Hippocampal formation (tissue), 2 donors: ENCODE data around the gene MEG3.
A peak's percentile ranks its signal among the peaks of the same experiment; 100 is the strongest.

Experiments
- DNase-seq, 2 donors: peaks; one replicate each; lab custom pipeline; 2025; lab: John Stamatoyannopoulos, UW

MEG3 gene

GRCh38 chr14:100832311-100832960 lies 6.5 kb downstream of the MEG3 start:
- no peak for DNase-seq

DNA sequence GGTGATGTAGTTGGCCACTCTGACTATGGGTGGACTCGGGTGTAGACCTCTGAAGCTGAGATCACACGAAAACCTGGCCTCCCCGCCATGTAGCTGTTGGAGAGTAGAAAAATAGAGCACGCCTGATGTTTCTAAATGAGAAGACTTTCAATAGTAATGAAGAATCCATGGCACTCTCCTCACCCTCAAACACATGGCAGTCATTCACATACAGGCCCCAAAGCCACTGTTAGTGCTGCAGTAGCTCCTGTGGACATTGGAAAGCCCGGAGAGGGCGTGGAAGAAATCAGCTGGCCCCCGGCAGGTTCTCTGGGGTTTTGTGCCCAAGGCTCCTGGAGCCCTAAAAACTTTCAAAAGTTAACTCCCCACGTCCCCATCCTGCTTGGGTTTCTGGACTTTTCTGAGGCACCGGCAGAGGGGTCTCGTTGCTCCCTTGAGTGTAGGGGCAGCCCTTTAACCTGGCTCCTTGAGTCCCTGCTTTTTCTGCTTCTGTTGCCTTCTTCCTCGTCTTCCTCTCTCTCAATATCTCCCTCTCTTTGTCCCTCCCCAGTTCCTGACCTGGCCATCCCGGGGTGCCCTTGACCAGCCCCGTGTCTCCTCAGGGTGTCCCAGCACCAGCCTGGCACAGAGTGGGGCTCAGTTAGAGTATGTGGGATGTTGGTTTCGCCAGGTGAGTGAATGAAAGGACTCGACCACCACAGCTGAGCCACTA lies 8.3 kb downstream of the MEG3 start:
- no peak for DNase-seq

DNA sequence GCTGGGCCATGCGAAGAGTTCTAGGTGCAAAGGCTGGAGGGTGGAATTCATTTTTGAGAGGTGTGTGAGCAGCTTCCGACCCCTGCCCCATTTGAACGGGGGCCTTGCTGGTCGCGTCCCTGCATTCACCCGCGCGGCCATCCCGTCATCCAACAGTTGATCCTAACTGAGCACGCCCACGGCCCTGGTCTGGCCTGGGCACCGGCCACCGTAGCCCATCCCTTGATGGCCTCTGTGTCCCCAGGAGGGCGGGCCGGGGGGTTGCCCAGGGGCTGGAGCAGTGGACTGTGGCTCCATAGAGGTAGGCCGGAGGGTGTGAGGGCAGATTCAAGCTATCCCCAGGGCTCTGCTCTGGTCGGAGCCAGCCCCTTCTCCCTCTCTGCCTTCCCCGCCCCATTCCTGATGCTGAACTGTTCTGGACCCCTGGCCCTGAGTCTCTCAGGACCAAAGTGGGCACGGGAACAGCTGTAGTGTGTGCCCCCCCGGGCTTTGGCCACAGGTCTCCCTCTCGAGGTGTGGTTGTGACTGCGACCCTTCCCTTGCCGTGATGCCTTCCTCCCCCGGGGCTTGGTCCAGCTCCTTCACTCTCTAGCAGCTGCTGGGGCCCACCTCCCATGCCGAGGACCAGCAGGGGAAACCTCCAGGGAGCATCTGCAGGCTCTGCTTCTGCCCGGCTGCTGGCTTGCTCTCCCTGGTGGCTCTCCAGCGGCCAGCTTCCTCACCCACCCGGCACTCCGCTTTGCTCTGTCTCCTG lies 9.1 kb downstream of the MEG3 start:
- no peak for DNase-seq

DNA sequence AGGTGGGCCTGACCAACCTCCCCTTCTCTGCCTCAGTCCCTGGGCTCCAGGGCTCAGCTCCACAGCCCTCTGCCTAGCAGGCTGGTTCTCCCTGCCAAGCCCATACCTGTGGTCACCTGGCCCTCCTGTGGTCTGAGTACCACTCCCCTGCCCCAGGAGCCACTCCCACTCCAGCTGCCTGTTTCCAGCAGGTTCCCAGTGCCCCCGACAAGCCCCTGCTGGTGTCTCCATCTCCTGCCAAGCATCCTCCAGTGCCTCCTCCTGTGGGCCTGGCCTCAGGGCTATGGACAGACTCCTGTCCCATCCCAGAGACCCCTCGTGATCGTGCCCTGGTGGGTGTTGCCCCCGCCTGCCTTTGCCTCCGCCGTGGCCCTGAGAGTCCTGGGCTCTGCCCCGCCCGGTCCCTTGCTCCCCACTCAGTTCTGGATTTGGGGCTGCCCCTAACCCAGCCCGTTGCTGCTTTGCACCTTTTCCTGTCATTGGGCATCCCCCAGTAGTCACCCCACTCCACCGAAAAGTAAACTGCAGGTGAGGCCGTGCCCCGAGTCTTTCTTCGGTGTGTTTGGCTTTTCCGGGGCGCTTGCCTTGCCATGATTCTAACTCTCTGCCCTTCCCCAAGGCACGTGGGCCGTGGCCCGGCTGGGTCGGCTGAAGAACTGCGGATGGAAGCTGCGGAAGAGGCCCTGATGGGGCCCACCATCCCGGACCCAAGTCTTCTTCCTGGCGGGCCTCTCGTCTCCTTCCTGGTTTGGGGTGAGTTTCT lies 9.8 kb downstream of the MEG3 start:
- no peak for DNase-seq

DNA sequence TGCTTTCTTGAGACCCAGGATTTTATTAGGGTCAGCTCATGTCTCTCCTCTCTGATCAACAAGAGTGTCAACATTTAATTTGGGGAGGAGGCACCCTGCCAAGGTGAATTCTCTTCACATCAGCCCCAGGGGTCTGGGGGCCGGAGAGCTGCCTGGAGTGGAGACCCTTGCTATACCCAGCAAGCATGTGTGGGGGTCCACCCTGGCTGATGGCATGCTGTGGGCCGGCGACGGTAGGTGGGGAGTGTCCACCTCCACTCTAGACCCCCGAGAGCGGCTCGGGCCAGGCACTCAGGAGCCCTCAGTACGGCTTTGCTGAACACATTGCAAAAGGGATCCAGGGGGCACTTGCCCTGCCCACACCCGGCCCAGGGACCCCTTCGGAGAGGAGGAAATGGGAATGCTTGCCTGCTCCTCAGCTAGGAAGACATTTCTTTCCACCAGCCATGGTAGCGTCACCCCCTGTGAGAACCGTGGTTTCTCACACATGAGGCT lies 10.4 kb downstream of the MEG3 start:
- DNase-seq, result no peak

GRCh38 chr14:100836941-100837804 lies 11.3 kb downstream of the MEG3 start:
- DNase-seq, result no peak

- no peak for DNase-seq
Observed at GRCh38 chr14:100837805-100838350, 12.0 kb downstream of the MEG3 start.

DNA sequence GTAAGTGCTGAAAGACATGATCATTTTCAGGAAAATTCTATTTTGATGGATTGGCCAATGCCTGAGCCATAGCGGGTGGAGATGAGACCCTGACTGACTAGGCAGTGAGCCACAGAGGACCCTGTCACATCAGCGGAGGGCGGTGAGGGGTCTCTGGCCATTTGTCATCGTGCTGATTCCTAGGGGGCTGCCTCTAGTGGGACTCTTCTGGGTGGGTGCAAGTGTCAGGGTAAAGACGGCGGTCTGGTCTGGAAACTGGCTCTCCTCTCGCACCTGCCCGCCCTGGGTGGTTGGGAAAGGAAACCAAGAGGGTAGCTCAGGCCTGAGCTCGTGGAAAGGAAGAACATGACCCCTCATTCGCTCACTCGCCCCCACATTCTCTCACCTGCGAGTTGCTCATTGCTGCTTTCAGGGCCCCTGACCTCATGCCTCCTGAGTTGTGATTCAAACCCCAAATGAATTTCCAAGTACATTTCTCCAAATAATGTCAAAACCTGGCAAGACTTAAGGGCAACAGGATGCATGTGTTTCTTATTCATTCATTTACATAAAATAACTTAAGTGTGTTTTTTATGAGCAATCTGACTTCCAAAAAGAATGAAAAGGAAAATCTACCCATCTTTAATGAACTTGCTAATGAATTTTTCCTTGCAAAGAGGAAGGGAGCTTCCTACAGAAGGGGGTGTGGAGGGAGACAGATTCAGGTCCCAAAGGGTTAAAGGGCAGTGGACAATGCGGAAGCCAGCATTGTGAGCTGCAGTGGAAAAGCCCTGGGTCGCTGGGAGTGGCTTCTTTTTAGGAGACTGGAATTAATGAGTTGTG lies 12.8 kb downstream of the MEG3 start:
- DNase-seq, result no peak

GRCh38 chr14:100839315-100839585 lies 13.3 kb downstream of the MEG3 start:
- DNase-seq, result no peak

- no peak for DNase-seq
Observed at GRCh38 chr14:100839681-100840111, 13.8 kb downstream of the MEG3 start.

DNA sequence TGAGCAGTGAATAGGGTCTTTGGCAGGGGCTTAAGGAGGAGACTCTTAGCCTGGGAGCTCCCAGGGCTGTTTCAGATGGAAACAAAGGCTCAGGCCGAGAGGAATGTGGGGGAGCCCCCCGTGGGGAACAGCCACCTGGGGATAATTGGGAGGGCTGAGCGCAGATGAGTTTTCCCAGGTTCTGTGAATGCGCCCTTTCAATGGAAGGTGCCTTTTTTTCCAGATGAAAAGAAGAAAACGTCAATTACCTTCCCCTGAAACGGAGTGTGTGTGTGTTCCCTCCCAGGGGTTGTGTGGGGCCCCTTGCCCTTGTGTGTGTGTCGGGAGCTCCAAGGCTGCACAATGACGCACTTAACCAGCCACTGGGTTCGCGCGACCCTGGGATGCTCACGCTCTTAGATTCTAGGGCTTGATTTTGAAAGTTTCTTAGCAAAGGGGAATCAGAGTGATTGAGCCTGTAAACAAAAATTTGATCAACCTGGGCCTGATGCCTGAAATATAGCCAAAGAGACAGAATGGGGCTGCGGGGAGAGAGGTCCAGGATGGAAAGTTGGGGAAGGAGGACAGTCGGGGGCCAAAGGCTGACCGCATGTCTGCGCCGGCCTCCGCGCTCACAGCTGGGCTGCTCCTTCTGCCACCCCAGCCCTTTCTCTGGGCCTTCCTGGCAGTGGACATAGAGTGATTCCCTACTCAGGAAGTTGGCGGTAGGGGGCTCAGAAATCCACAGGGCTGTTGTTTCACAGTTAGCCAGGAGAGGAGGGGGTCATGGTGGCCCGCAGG lies 14.6 kb downstream of the MEG3 start:
- no peak for DNase-seq

GRCh38 chr14:100841066-100841760 lies 15.3 kb downstream of the MEG3 start:
- DNase-seq, result no peak

GRCh38 chr14:100841761-100842403 lies 16.0 kb downstream of the MEG3 start:
- DNase-seq, result no peak

- peak in 1 of 2 donors; percentile 23 for DNase-seq
Observed at GRCh38 chr14:100842799-100843198, 16.9 kb downstream of the MEG3 start.

GRCh38 chr14:100844082-100844408 lies 18.1 kb downstream of the MEG3 start:
- no peak for DNase-seq

GRCh38 chr14:100844421-100844820 lies 18.5 kb downstream of the MEG3 start:
- DNase-seq, result no peak

DNA sequence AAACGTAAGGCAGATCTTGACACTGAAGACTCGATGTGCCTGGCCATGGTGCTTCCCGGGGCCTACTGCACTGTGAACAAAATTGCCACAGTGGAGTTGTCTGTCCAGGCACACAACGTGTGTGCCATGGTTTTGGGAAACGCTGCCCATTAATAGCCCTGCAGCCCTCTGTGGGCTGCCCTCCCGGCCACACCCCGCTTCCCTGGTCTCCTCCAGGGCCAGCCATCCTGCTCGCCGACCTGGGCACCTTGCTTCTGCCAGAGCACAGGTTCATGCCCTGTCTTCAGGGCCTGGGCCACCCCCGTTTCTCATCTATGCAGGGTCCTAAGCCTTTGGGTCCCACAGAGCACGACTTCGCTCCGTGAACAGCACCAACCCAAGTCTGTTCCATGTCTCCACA lies 18.9 kb downstream of the MEG3 start:
- DNase-seq, result no peak

DNA sequence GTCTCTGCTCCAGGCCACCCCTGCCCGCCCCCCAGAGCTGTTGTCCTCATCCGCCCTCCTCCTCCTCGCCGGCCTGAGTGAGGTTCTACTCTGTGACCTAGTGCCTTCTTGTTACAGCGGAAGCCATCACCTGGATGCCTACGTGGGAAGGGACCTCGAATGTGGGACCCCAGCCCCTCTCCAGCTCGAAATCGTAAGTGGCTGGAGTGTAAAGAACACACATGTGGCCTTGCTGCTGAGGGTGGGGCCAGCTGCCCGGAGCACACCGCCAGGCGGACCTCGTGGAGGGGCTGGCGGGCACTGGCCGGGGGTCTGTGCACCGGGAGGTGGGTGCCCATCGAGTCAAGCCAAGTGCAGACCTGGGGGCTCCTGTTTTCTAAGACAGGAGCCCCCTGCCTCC lies 19.4 kb downstream of the MEG3 start:
- DNase-seq, result no peak
